ENCODE data around the gene CAGE1.
"Not testable (repeated sequence)": the region's sequence is repeated elsewhere in the genome, so short reads cannot be mapped to it uniquely, and the experiment has no call there.

Gene CAGE1

DNA sequence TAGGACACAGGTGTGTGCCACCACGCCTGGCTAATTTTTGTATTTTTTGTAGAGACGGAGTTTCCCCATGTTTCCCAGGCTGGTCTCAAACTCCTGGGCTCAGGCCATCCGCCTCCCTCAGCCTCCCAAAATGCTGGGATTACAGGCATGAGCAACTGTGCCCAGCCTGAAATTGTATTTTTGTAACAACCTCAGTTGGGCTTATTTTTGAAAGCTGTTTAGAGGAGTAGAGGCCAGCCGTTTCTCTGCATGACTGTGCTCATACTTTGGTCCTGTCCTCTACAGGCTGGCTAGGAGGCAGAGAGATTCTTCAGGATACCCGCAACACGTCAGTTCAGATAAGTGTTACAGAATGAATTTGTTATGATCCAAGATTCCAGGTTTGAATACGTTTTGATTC lies 22.1 kb downstream of the CAGE1 start:
- TF ChIP-seq, protein P1, sequence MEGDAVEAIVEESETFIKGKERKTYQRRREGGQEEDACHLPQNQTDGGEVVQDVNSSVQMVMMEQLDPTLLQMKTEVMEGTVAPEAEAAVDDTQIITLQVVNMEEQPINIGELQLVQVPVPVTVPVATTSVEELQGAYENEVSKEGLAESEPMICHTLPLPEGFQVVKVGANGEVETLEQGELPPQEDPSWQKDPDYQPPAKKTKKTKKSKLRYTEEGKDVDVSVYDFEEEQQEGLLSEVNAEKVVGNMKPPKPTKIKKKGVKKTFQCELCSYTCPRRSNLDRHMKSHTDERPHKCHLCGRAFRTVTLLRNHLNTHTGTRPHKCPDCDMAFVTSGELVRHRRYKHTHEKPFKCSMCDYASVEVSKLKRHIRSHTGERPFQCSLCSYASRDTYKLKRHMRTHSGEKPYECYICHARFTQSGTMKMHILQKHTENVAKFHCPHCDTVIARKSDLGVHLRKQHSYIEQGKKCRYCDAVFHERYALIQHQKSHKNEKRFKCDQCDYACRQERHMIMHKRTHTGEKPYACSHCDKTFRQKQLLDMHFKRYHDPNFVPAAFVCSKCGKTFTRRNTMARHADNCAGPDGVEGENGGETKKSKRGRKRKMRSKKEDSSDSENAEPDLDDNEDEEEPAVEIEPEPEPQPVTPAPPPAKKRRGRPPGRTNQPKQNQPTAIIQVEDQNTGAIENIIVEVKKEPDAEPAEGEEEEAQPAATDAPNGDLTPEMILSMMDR (IDR thresholded peaks at IDR 0.05; ENCODE audit: low read depth, low read length), result no peak
- no peak overlapping the region for H3K4me3 ChIP-seq (ENCODE audit: low read depth, low read length)

DNA sequence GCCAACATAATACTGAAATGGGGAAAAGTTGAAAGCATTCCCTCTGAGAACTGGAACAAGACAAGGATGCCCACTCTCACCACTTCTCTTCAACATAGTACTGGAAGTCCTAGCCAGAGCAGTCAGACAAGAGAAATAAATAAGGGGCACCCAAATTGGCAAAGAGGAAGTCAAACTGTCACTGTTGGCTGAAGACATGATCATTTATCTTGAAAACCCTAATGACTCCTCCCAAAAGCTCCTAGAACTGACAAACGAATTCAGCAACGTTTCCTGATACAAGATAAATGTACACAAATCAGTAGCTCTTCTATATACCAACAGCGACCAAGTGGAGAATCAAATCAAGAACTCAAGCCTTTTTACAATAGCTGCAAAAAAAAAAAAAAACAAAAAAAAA lies 37.6 kb downstream of the CAGE1 start:
- H3K4me3 ChIP-seq (ENCODE audit: low read depth, low read length), result not testable (repeated sequence)

- not testable (repeated sequence) for H3K4me3 ChIP-seq (ENCODE audit: low read depth, low read length)
These were observed 39.0 kb downstream of the CAGE1 start for GRCh38 chr6:7350591-7350990.

DNA sequence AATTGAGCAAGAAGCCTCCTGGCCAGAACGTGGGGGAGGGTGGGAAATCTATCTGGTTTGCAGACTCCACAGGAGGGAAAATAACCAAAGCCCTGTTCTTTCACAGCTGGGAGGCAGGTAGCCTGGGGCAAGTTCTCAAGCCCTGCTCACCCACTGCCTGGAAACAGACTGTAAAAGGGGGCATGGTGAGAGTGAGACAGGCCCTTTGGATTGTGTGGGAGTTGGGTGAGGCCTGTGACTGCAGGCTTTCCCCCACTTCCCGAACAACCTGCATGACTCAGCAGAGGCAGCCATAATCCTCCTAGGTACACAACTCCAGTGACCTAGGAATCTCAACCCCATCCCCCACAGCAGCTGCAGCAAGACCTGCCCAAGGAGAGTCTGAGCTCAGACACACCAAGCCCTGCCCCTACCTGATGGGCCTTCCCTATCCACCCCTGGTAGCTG lies 42.0 kb downstream of the CAGE1 start:
- H3K4me3 ChIP-seq (ENCODE audit: low read depth, low read length), result not testable (repeated sequence)

- not testable (repeated sequence) for H3K4me3 ChIP-seq (ENCODE audit: low read depth, low read length)
These were observed 44.6 kb downstream of the CAGE1 start for GRCh38 chr6:7344773-7345450.

- TF ChIP-seq, protein P1 (IDR thresholded peaks at IDR 0.05; ENCODE audit: low read depth, low read length), result no peak
- H3K4me3 ChIP-seq (ENCODE audit: low read depth, low read length), result no peak overlapping the region
These were observed 45.7 kb downstream of the CAGE1 start for GRCh38 chr6:7343546-7344475.

DNA sequence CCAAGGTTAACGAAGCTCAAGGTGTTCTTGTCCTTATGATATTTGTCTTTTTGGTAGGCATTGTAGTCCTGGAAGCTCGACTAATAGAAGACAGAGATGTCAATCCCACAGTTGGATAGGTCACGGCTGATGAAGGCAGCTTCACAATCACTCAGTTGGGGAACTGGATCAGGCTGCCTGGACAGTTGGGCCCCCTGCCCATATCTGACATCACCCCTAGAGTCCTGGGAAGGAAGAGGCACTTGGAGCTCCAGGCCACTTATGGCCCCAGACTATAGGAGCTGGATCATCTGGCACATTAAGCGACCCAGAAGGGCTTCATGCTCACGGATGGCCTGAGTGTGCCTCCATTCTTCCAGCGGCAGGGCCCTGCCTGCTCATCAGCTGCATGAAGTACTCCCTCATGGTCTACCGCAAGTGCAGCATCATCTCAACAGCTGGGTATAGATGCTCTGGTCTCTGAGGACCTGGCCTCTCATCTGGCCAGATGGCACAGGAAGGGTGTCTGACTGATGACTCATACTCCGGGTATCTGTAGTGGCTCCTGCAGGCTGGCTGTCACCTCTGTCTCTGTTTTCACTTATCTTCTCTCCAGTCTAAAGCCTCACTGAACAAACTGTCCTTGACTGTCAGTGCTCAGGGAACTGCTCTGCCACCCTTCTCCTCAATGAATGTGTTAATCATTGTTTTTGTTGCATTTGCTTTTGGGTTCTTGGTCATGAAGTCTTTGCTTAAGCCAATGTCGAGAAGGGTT lies 47.4 kb downstream of the CAGE1 start:
- no peak overlapping the region for H3K4me3 ChIP-seq (ENCODE audit: low read depth, low read length)
- TF ChIP-seq, protein P1 (IDR thresholded peaks at IDR 0.05; ENCODE audit: low read depth, low read length), result no peak

- TF ChIP-seq, protein P1 (IDR thresholded peaks at IDR 0.05; ENCODE audit: low read depth, low read length), result no peak
- no peak overlapping the region for H3K4me3 ChIP-seq (ENCODE audit: low read depth, low read length)
These were observed 48.3 kb downstream of the CAGE1 start for GRCh38 chr6:7341271-7341670.

DNA sequence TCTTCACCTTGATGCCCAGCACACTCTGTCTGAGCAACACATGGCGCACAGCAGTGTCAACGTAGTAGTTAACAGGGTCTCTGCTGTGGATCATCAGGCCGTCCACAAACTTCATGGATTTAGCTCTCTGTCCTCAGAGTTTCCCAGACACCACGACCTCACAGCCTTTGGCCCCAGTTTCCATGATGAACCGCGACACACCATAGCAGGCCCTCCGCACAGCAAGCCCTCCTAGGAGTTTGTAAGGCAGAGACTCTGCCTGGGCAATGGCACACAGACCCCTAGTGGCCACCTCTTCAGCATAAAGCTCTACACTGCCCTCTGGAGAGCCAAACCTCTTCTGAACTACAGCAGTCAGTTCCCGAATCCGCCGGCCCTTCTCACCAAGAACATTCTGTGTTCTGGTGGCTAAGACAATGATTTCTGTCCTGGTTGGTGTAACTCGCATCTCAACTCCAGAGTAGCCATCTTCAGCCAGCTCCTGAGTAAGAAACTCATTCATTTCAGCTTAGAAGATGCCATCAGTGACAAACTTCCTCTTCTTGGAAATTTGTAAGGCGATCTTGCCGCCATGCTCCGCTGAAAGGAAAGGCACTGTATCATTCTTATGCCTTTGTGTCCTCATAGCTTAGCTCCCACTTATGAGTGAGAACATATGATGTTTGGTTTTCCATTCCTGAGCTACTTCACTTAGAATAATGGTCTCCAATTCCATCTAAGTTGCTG lies 50.4 kb downstream of the CAGE1 start:
- not testable (repeated sequence) for H3K4me3 ChIP-seq (ENCODE audit: low read depth, low read length)

All from WI38 (cell line).